HepG2 (cell line): ENCODE results near the gene TARDBP. TPM values are rescaled to one million over a fixed set of nuclear protein-coding genes. Genes with fewer than 3 reads are reported as not detected.

Experiments used
- ATM ChIP-seq: fragments of 450-650 bp; IDR thresholded peaks from 2 replicates; pipeline ENCODE4 v1.7.1; 2017; ENCODE audit warnings: mild to moderate bottlenecking, borderline replicate concordance
- CBX5 ChIP-seq: sonication (generic); formaldehyde crosslinking; IDR thresholded peaks from 2 replicates; pipeline ENCODE4 v1.4.0; 2020; ENCODE audit warnings: missing genetic modification reagents, borderline replicate concordance
- KAT7 ChIP-seq: IDR thresholded peaks from 2 replicates; pipeline ENCODE4 v1.6.1; 2018; ENCODE audit warnings: borderline replicate concordance, missing compliant biosample characterization
- KLF15 ChIP-seq: sonication (generic); formaldehyde crosslinking; IDR thresholded peaks from 2 replicates; pipeline ENCODE4 v1.8.1; 2023; ENCODE audit warnings: borderline replicate concordance, mild to moderate bottlenecking, inconsistent platforms, missing genetic modification reagents, mixed read lengths
- RBM39 ChIP-seq: fragments of 200-400 bp; formaldehyde crosslinking; IDR thresholded peaks from one replicate; pipeline ENCODE4 v1.6.1; 2018; ENCODE audit warnings: antibody characterized with exemption, mild to moderate bottlenecking, low read depth, low read length; ENCODE audit not compliant: poor library complexity, severe bottlenecking
- SAFB2 ChIP-seq: sonication (generic); formaldehyde crosslinking; IDR thresholded peaks from 2 replicates; pipeline ENCODE4 v1.5.1; 2020; ENCODE audit warnings: missing genetic modification reagents, low read depth, mild to moderate bottlenecking, borderline replicate concordance
- SYNCRIP ChIP-seq: fragments of 200-400 bp; formaldehyde crosslinking; IDR thresholded peaks from 2 replicates; pipeline ENCODE4 v1.6.1; 2018; ENCODE audit warnings: mild to moderate bottlenecking, low read depth, low read length; ENCODE audit not compliant: insufficient read depth
- ZC3H13 ChIP-seq: sonication (generic); formaldehyde crosslinking; IDR thresholded peaks from 2 replicates; pipeline ENCODE4 v1.8.1; 2023; ENCODE audit warnings: mild to moderate bottlenecking, missing genetic modification reagents, moderate library complexity
- ZNF333 ChIP-seq: sonication (generic); formaldehyde crosslinking; IDR thresholded peaks from 2 replicates; pipeline ENCODE4 v1.4.0; 2020; ENCODE audit warnings: mild to moderate bottlenecking, missing genetic modification reagents, borderline replicate concordance
- ZNF350 ChIP-seq: sonication (generic); formaldehyde crosslinking; IDR thresholded peaks from 2 replicates; pipeline ENCODE4 v1.4.0; 2020; ENCODE audit warnings: mild to moderate bottlenecking, low read depth, missing genetic modification reagents, borderline replicate concordance
- ZNF44 ChIP-seq: sonication (generic); formaldehyde crosslinking; IDR thresholded peaks from 2 replicates; pipeline ENCODE4 v1.5.1; 2020; ENCODE audit warnings: mild to moderate bottlenecking, missing genetic modification reagents
- ZNF510 ChIP-seq: sonication (generic); formaldehyde crosslinking; IDR thresholded peaks from 2 replicates; pipeline ENCODE4 v1.4.0; 2020; ENCODE audit warnings: low read depth, mild to moderate bottlenecking, missing genetic modification reagents
- ZNF605 ChIP-seq: sonication (generic); formaldehyde crosslinking; IDR thresholded peaks from 2 replicates; pipeline ENCODE4 v1.8.0; 2022; ENCODE audit warnings: mild to moderate bottlenecking, missing genetic modification reagents
- ZNF737 ChIP-seq: sonication (generic); formaldehyde crosslinking; IDR thresholded peaks from 2 replicates; pipeline ENCODE4 v1.5.0; 2020; ENCODE audit warnings: missing genetic modification reagents, mild to moderate bottlenecking, borderline replicate concordance
- ZNF883 ChIP-seq: sonication (generic); formaldehyde crosslinking; IDR thresholded peaks from 2 replicates; pipeline ENCODE4 v1.5.1; 2020; ENCODE audit warnings: mild to moderate bottlenecking, missing genetic modification reagents; ENCODE audit errors: not compliant biosample characterization
- polyA plus RNA-seq, 8 experiments: library from polyadenylated mRNA; depleted of rRNA in 3 of 8; stranded (reverse) in 7 of 8; unstranded in 1 of 8; fragments of >200 nt; fragmentation: Illumina TruSeq in 4 of 8; extraction: Trizol in 4 of 8; gene quantifications; 2 replicates each; pipeline versions ENCODE4 v1.2.1 to v1.2.3, GENCODE V29; 2011 to 2016; ENCODE audit warnings: low read depth in 4 of 8, missing spikeins in 1 of 8, mixed read lengths in 1 of 8; ENCODE audit not compliant: insufficient read depth in 1 of 8
- total RNA-seq, 5 experiments: library from RNA; depleted of rRNA; stranded (reverse); fragments of >200 nt; fragmentation: Illumina TruSeq; extraction: Trizol; gene quantifications; 2 replicates each; pipeline ENCODE4 v1.2.3, GENCODE V29; 2016; ENCODE audit warnings: low read depth in 1 of 5
- TF ChIP-seq, protein P1 (sequence below): sonication (generic); formaldehyde crosslinking; IDR thresholded peaks from 2 replicates; pipeline ENCODE4 v1.5.0; 2020; ENCODE audit warnings: mild to moderate bottlenecking, missing genetic modification reagents
- TF ChIP-seq, protein P2 (sequence below): sonication (generic); formaldehyde crosslinking; IDR thresholded peaks from 2 replicates; pipeline ENCODE4 v1.4.0; 2020; ENCODE audit warnings: missing genetic modification reagents, borderline replicate concordance
- TF ChIP-seq, protein P3 (sequence below): sonication (generic); formaldehyde crosslinking; IDR thresholded peaks from 2 replicates; pipeline ENCODE4 v1.9.0; 2021; ENCODE audit warnings: missing genetic modification reagents, borderline replicate concordance
- TF ChIP-seq, protein P4 (sequence below): sonication (generic); formaldehyde crosslinking; IDR thresholded peaks from 2 replicates; pipeline ENCODE4 v1.4.0; 2020; ENCODE audit warnings: low read depth, mild to moderate bottlenecking, missing genetic modification reagents

TARDBP gene
- total and polyA plus RNA-seq, 2 of the 13 experiments (the other 11 are each of a cell fraction or from before 2014, with no cell fraction given): 62.4 to 93.0 TPM

DNA sequence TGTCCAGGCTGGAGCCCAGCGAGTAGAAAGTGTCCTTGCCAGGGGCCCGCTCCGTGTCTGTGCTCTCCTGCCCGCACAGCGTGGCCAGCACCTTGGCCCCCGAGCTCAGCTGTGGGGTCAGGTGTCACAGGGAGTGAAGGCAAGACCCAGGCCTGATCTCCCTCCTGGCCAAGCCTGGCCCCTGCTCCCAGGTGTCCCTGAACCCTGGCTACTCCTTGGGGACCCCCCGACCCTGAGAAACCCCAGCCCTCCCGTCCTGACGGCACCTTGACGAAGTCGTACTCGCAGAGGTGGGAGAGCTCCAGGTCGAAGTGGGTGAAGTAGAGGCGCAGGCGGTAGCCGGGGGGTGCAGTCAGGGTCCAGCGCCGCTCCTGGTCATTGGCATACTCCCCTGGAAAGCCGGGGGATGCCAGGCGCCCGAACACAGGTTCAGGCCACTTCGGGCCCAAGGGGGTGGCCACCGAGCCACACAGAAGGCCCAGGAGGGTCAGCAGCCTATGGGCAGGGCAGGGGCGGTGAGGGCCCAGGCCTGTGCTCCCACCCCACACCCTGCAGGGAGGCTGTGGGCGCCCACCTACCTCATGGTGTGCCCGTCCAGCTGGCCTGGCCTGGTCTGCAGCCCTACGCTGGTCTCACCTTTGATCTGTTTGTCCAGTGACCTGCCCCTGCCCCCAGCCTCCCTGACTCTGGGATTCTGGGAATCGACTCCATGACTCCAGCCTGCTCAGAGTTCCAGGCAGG, 34.3 kb downstream of the TARDBP start, which contains the start of gene MASP2 (continued):
- TF ChIP-seq, protein P1, sequence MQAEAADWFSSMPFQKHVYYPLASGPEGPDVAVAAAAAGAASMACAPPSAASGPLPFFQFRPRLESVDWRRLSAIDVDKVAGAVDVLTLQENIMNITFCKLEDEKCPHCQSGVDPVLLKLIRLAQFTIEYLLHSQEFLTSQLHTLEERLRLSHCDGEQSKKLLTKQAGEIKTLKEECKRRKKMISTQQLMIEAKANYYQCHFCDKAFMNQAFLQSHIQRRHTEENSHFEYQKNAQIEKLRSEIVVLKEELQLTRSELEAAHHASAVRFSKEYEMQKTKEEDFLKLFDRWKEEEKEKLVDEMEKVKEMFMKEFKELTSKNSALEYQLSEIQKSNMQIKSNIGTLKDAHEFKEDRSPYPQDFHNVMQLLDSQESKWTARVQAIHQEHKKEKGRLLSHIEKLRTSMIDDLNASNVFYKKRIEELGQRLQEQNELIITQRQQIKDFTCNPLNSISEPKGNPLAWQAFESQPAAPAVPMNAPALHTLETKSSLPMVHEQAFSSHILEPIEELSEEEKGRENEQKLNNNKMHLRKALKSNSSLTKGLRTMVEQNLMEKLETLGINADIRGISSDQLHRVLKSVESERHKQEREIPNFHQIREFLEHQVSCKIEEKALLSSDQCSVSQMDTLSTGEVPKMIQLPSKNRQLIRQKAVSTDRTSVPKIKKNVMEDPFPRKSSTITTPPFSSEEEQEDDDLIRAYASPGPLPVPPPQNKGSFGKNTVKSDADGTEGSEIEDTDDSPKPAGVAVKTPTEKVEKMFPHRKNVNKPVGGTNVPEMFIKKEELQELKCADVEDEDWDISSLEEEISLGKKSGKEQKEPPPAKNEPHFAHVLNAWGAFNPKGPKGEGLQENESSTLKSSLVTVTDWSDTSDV: no peak
- TF ChIP-seq ZNF883 (CRISPR knock-in tag) (no peak), ATM (no peak), ZNF737 (CRISPR knock-in tag) (no peak), SAFB2 (CRISPR knock-in tag) (peak; percentile 30; the same call in 1 of the 2 replicates), KLF15 (CRISPR knock-in tag) (no peak), ZC3H13 (CRISPR knock-in tag) (no peak), KAT7 (CRISPR knock-in tag) (no peak), RBM39 (peak; percentile 58), ZNF350 (CRISPR knock-in tag) (peak; percentile 41; the same call in 1 of the 2 replicates), ZNF333 (CRISPR knock-in tag) (no peak), ZNF510 (CRISPR knock-in tag) (0 out of 2 replicates have a peak, but pooled peaks have one; percentile 35), CBX5 (CRISPR knock-in tag) (peak; percentile 21; the same call in 1 of the 2 replicates), SYNCRIP (no peak), ZNF44 (CRISPR knock-in tag) (0 out of 2 replicates have a peak, but pooled peaks have one; percentile 72), ZNF605 (peak; percentile 75; the same call in 1 of the 2 replicates)
- TF ChIP-seq, protein P2, sequence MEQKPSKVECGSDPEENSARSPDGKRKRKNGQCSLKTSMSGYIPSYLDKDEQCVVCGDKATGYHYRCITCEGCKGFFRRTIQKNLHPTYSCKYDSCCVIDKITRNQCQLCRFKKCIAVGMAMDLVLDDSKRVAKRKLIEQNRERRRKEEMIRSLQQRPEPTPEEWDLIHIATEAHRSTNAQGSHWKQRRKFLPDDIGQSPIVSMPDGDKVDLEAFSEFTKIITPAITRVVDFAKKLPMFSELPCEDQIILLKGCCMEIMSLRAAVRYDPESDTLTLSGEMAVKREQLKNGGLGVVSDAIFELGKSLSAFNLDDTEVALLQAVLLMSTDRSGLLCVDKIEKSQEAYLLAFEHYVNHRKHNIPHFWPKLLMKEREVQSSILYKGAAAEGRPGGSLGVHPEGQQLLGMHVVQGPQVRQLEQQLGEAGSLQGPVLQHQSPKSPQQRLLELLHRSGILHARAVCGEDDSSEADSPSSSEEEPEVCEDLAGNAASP (CRISPR knock-in tag): peak; percentile 71; the same call in 1 of the 2 replicates
- TF ChIP-seq, protein P3, sequence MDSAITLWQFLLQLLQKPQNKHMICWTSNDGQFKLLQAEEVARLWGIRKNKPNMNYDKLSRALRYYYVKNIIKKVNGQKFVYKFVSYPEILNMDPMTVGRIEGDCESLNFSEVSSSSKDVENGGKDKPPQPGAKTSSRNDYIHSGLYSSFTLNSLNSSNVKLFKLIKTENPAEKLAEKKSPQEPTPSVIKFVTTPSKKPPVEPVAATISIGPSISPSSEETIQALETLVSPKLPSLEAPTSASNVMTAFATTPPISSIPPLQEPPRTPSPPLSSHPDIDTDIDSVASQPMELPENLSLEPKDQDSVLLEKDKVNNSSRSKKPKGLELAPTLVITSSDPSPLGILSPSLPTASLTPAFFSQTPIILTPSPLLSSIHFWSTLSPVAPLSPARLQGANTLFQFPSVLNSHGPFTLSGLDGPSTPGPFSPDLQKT (CRISPR knock-in tag): no peak
- TF ChIP-seq, protein P4, sequence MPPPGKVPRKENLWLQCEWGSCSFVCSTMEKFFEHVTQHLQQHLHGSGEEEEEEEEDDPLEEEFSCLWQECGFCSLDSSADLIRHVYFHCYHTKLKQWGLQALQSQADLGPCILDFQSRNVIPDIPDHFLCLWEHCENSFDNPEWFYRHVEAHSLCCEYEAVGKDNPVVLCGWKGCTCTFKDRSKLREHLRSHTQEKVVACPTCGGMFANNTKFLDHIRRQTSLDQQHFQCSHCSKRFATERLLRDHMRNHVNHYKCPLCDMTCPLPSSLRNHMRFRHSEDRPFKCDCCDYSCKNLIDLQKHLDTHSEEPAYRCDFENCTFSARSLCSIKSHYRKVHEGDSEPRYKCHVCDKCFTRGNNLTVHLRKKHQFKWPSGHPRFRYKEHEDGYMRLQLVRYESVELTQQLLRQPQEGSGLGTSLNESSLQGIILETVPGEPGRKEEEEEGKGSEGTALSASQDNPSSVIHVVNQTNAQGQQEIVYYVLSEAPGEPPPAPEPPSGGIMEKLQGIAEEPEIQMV (CRISPR knock-in tag): 0 out of 2 replicates have a peak, but pooled peaks have one; percentile 44
